NOMO-1 treated with dmso at 0.1 percent for 144 hours (cell line): ENCODE results near the gene RNF212B.
A peak's percentile ranks its signal among the peaks of the same experiment; 100 is the strongest.
"Not testable (repeated sequence)": the region's sequence is repeated elsewhere in the genome, so short reads cannot be mapped to it uniquely, and the experiment has no call there.

Experiments
- DNase-seq: peaks from one replicate; lab custom pipeline; 2025; ENCODE audit not compliant: unreplicated experiment; lab: John Stamatoyannopoulos, UW

The RNF212B gene

DNA sequence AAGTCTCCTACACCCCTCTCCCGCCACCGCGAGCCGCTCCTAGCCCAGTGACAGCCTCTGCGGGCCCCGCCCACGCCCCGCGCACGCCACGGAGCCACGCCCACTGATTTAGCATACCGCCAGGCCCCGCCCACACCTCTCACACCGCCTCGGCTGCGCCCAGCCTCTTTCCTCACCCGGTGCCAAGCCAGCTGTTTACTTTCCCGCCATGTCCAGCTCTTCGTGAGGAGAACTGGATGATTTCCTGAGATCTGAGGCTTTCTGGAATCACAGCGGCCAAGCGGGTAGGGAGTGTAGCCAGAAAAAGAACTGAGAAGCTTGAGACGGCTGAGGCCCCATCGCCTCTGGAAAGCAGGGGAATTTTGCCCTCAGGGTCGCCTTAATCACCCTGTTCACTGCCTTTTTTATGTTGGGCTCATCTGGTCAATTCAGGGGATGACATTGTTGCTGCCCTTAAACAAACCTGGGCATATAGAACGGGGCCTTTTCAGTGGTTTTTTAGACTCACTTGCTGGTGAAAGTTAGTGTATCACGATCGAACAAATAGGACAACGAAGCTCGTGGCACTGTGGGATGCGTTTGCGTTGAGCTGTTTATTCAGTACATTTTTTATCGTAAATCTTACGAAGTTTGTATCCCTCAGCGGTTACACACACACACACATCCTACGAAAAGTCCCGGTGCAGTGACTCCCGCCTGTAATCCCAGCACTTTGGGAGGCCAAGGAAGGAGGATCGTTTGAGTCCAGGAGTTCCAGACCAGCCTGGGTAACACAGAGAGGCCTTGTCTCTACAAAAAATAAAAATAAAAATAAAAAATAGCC is at the start of gene RNF212B:
Gene RNF212B (plus strand): TSS at position 165 of the 823 bp plus-strand sequence. CDS start 2,410 bp downstream, outside the sequence.
- DNase-seq = peak; percentile 84

- DNase-seq = no peak
These were observed 44.3 kb upstream of the RNF212B start for GRCh38 chr14:23193432-23193831.

DNA sequence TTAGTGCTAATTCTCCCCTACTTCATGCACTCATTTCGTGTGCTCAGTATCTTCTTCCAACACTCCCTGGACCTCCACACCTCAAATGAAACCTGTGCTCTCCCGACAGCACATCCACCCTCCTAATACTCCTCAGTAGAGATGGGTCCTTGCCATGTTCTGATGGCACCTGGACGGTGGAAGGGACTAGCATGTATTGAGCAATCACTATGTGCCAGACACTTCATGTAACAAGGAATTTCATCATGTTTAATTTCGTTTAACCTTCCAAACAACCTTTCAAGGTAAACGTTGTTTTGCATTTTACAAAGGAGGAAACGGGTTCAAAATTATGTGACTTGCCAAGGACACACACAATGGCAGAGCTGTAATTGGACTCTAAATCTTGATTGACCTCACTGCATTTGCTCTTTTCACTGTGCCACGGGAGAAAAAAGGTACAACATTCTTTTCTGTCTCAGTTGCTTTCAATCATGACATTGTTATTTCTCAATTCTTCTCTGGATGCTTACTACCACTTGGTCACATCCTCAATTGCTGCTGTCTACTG is 42.1 kb upstream of the RNF212B start:
- no peak for DNase-seq

DNA sequence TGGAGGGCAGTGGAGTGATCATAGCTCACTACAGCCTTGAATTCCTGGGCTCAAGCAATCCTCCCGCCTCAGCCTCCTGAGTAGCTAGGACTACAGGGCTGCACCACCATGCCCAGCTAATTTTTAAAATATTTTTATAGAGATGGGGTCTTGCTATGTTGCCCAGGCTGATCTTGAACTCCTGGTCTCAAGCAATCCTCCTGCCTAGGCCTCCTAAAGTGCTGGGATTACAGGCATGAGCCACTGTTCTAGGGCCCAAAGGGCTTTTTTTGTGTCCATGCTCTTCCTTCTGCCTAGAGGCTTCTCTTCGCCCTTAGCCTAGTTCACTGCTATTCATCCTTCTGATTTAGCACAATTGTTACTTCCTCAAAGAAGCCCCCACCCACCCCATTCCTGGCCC is 41.2 kb upstream of the RNF212B start:
- DNase-seq = not testable (repeated sequence)

DNA sequence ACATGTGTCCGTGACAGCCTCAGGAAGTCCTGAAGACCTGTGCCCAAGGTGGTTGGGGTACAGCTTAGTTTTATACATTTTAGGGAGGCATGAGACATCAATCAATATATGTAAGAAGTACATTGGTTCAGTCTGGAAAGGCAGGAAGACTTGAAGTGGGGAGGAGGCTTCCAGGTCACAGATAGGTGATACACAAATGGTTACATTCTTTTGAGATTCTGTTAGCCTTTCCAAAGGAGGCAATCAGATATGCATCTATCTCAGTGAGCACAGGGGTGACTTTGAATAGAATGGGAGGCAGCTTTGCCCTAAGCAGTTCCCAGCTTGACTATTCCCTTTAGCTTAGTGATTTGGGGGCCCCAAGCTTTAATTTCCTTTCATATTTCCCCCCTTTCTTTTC is 38.6 kb upstream of the RNF212B start:
- DNase-seq = not testable (repeated sequence)

GRCh38 chr14:23202001-23202400 is 35.7 kb upstream of the RNF212B start:
- no peak for DNase-seq

GRCh38 chr14:23206422-23207145 is 31.2 kb upstream of the RNF212B start:
- DNase-seq = no peak

- DNase-seq = no peak
These were observed 30.6 kb upstream of the RNF212B start for GRCh38 chr14:23207146-23207540.

DNA sequence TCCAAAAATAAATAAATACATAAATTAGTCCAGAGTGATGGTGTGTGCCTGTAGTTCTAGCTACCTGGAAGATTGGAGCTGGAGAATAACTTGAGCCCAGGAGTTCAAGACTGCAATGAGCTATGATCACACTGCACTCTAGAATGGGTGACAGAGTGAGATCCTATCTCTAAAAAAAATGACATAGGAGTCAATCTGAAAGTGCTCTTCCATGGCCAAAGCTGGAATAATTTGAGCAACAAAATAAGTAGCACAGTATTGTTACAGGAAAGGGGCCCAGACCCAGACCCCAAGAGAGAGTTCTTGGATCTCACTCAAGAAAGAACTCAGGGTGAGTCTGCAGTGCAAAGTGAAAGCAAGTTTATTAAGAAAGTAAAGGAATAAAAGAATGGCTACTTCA is 29.4 kb upstream of the RNF212B start:
- DNase-seq = no peak

DNA sequence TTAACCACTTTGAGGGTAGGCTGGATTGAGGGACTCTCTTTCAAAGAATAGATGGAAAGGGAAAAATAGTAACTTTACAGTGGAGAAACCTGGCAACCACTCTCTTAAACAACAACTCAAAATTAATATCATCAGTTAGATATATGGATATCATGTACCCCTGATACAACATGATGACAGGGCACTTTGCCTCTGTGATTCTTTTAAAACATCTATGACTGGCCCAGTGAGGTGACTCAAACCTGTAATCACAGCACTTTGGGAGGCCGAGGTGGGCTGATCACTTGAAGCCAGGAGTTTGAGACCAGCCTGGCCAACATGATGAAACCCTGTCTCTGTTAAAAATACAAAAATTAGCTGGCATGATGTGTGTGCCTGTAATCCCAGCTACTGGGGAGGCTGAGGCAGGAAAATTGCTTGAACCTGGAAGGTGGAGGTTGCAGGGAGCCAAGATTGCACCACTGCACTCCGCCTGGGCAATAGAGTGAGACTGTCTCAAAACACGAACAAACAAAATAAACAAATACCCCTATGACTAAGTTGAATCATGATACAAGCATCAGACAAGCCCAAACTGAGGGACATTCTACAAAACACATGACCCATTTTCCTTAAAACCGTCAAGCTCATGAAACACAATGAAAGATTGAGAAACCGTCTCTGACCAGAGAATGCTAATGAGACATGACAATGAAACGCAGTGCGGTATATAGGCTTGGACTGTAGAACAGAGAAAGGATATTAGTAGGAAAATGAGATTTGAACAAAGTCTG is 27.9 kb upstream of the RNF212B start:
- DNase-seq = no peak

GRCh38 chr14:23215421-23215820 is 22.3 kb upstream of the RNF212B start:
- DNase-seq = no peak

DNA sequence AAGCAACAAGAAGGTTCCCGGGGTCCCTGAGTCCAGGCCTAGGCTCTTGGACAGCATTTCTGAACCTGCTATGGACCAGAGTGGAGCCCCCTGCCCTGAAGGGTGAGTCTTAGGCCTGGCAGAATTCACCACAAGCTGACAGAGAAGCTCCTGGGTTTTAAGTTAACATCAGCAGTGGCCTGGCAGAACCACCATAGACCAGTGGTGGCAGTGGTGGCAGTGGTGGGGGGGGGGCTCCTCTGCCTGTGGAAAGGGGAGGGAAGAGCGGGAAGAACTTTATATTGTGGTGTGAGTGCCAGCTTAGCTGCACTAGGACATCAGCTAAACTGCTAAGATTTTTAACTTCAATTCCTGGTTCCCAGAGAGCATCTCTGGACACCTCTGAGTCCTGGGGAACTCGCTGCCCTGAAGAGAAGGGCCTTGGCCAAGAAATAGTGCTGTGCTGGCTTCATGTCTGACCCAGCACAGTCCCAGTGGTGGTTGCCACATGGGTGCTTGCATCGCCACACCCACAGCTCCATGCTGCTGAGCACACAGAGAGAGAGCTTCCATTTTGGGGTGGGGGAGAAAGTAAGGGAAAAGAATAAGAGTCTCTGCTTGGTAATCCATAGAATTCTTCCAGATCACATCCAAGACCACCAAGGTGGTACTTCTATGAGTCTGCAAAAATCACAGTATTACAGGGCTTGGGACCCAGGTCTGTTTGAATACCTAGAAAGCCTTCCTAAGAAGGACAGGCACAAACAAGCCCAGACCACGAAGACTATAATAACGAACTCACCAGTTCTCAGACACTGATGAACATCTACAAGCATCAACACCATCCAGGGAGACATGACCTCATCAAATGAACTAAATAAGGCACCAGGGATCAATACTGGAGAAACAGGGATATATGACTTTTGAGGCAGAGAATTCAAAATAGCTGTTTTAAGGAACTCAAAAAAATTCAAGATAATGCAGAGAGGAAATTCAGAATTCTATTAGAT is 20.4 kb upstream of the RNF212B start:
- no peak for DNase-seq

DNA sequence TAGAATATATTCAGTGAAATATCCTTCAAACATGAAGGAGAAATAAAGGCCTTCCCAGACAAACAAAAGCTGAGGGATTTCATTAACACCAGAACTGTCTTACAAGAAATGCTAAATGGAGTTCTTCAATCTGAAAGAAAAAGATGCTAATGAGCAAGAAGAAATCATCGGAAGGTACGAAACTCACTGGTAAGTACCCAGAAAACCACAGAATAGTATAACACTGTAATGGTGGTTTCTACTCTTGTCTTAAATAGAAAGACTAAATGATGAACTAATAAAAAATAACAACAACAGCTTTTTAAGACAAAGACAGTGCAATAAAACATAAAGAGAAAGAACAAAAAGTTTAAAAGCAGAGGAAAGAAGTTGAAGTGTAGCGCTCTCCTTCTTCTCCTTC is 18.7 kb upstream of the RNF212B start:
- DNase-seq = no peak

DNA sequence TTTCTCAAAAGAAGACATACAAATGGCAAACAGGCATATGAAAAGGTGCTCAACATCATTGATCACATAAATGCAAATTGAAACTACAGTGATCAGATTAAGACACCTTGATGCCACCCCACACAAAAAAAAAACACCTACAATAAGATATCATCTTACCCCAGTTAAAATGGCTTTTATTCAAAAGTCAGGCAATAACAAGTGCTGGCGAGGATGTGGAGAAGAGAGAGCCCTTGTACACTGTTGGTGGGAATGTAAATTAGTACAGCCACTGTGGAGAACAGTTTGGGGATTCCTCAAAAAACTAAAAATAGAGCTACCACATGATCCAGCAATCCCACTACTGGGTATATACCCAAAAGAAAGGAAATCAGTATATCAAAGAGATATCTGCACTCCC is 12.8 kb upstream of the RNF212B start:
- not testable (repeated sequence) for DNase-seq

DNA sequence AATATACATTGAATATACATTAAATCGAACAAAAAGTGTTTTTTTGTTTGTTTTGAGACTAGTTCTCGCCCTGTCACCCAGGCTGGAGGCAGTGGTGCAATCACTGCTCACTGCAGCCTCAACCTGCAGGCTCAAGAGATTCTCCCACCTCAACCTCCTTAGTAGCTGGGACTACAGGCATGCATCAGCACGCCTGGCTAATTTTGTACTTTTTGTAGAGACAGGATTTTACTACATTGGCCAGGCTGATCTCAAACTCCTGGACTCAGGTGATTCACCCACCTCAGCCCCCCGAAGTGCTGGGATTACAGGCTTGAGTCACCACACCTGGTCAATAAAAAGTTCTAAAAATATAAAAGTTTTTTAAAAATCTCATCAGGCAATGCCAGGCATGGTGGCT is 10.2 kb upstream of the RNF212B start:
- DNase-seq = no peak

GRCh38 chr14:23228812-23229211 is 8.9 kb upstream of the RNF212B start:
- peak; percentile 24 for DNase-seq

GRCh38 chr14:23232241-23232808 is 5.4 kb upstream of the RNF212B start:
- not testable (repeated sequence) for DNase-seq

DNA sequence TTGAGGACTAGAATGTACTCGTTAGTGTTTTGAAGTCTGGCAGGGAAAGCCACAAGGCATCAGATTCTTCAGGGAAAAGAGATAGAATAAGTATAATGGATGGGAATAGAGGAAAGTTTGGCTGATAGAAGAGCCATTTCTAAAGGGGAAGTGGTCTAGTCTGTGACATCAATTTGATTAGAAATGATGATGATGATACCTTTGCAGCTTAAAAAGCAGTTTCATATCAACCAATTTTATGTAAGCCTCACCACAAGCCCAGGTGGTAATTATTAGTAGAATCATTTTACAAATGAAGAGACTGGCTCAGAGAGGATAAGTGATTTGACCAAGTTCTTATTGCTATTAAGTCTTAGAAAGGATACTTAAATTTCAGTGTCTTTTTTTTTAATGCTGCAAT is 2.9 kb downstream of the RNF212B start:
- DNase-seq = no peak

GRCh38 chr14:23241061-23241715 is 3.5 kb downstream of the RNF212B start:
- DNase-seq = not testable (repeated sequence)
